ENCODE data around the gene IFT74. TPM values are rescaled to one million over a fixed set of nuclear protein-coding genes. Genes with fewer than 3 reads are reported as not detected.

Gene IFT74
- total RNA-seq, 4 donors from 2014 or later: 4.9 to 15.2 (median 13.0) TPM

GRCh38 chr9:26928902-26929495, 27.2 kb upstream of the IFT74 start:
- DNase-seq: no peak
- no peak overlapping the region for H3K27ac ChIP-seq
- TF ChIP-seq POLR2A (IDR thresholded peaks at IDR 0.05): no peak
- TF ChIP-seq, protein P1, sequence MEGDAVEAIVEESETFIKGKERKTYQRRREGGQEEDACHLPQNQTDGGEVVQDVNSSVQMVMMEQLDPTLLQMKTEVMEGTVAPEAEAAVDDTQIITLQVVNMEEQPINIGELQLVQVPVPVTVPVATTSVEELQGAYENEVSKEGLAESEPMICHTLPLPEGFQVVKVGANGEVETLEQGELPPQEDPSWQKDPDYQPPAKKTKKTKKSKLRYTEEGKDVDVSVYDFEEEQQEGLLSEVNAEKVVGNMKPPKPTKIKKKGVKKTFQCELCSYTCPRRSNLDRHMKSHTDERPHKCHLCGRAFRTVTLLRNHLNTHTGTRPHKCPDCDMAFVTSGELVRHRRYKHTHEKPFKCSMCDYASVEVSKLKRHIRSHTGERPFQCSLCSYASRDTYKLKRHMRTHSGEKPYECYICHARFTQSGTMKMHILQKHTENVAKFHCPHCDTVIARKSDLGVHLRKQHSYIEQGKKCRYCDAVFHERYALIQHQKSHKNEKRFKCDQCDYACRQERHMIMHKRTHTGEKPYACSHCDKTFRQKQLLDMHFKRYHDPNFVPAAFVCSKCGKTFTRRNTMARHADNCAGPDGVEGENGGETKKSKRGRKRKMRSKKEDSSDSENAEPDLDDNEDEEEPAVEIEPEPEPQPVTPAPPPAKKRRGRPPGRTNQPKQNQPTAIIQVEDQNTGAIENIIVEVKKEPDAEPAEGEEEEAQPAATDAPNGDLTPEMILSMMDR (IDR thresholded peaks at IDR 0.05 in 4 of 5, conservative IDR thresholded peaks at IDR 0.05 in 1 of 5): no peak
- no peak overlapping the region for H3K4me3 ChIP-seq
- H3K9me3 ChIP-seq: no peaks in the 10 kb centered on the region
- H3K4me1 ChIP-seq: no peaks in the 10 kb centered on the region
- in situ Hi-C loops (cut with MboI; ENCODE audit: low sequenced_read_pairs in 4 of 4): loop anchor here in 1 of 4 donors (25.0 kb wide), 1 partner anchor 633 kb away; the partner anchor contains the start of gene C9orf72
- no peaks in the 10 kb centered on the region for H3K27me3 ChIP-seq
- peaks cover 0 to 55% of the 10 kb centered on the region in 2 donors for H3K36me3 ChIP-seq
- no peak for ATAC-seq
- intact Hi-C loops (cut with DNase I; ENCODE audit: low total_unique reads): no loop called here

DNA sequence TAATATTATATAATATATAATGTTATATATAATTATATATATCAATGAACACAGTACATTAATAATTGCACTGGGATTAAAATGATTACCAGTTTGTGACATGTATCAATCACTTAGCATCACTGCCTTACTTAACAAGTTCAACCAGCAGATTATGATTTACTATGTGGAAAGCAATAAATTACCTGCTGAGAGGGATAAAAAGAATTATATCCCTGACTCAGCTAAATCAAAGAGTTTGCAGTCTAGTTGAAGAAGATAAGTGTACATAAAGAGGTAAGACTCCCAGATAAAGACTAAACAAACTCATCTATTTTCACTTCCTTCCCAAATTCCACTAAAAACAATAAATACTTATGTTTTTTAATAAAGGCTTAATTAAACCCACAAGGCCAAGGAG, 20.4 kb upstream of the IFT74 start:
- in situ Hi-C loops (cut with MboI; ENCODE audit: low sequenced_read_pairs in 4 of 4) (loop anchor here in 2 of 4 donors (10.0 to 25.0 kb wide), 2 partner anchors 51 to 626 kb away; partner anchors contain the start of gene C9orf72 (in 1 of the 2)), intact Hi-C loops (cut with DNase I; ENCODE audit: low total_unique reads) (no loop called here)
- TF ChIP-seq, protein P1 (IDR thresholded peaks at IDR 0.05 in 4 of 5, conservative IDR thresholded peaks at IDR 0.05 in 1 of 5): no peak
- TF ChIP-seq POLR2A (IDR thresholded peaks at IDR 0.05): no peak
- H3K36me3 ChIP-seq: no peaks in the 10 kb centered on the region
- no peak overlapping the region for H3K4me3 ChIP-seq
- DNase-seq (no peak), ATAC-seq (no peak)
- peaks cover 17 to 32% of the 10 kb centered on the region in 2 donors for H3K4me1 ChIP-seq
- no peaks in the 10 kb centered on the region for H3K27me3 ChIP-seq
- peaks cover 0 to 7% (median 0%) of the 10 kb centered on the region in 3 donors for H3K9me3 ChIP-seq
- H3K27ac ChIP-seq: no peak overlapping the region

- H3K27ac ChIP-seq: no peak overlapping the region
- H3K4me1 ChIP-seq: peaks cover 17 to 41% of the 10 kb centered on the region in 2 donors
- no peak for TF ChIP-seq POLR2A (IDR thresholded peaks at IDR 0.05)
- intact Hi-C loops (cut with DNase I; ENCODE audit: low total_unique reads) (no loop called here), in situ Hi-C loops (cut with MboI; ENCODE audit: low sequenced_read_pairs in 4 of 4) (loop anchor here in 2 of 4 donors (10.0 to 25.0 kb wide), 2 partner anchors 53 to 624 kb away; partner anchors contain the start of gene C9orf72 (in 1 of the 2))
- H3K9me3 ChIP-seq: peaks cover 0 to 7% (median 0%) of the 10 kb centered on the region in 3 donors
- DNase-seq: no peak
- H3K27me3 ChIP-seq: no peaks in the 10 kb centered on the region
- no peak overlapping the region for H3K4me3 ChIP-seq
- no peaks in the 10 kb centered on the region for H3K36me3 ChIP-seq
- no peak for ATAC-seq
These were observed 18.3 kb upstream of the IFT74 start for GRCh38 chr9:26937816-26938371.

- DNase-seq (no peak), ATAC-seq (no peak)
- H3K27me3 ChIP-seq: no peaks in the 10 kb centered on the region
- peaks cover 0 to 7% (median 0%) of the 10 kb centered on the region in 3 donors for H3K9me3 ChIP-seq
- H3K4me3 ChIP-seq: peak overlapping the region in 2 of 4 donors; percentile 6 to 7
- no peaks in the 10 kb centered on the region for H3K36me3 ChIP-seq
- intact Hi-C loops (cut with DNase I; ENCODE audit: low total_unique reads): loop anchor here (10.0 kb wide), 1 partner anchor 635 kb away; the partner anchor contains the start of gene C9orf72
- peak overlapping the region; percentile 2 to 64 (median 60) for H3K27ac ChIP-seq
- in situ Hi-C loops (cut with MboI; ENCODE audit: low sequenced_read_pairs in 4 of 4): loop anchor here in 3 of 4 donors (10.0 to 25.0 kb wide), 3 partner anchors 55 to 635 kb away; partner anchors contain the start of gene C9orf72 (in 2 of the 3)
- H3K4me1 ChIP-seq: peaks cover 36 to 58% of the 10 kb centered on the region in 2 donors
- TF ChIP-seq, protein P1 (IDR thresholded peaks at IDR 0.05 in 4 of 5, conservative IDR thresholded peaks at IDR 0.05 in 1 of 5): no peak
- no peak for TF ChIP-seq POLR2A (IDR thresholded peaks at IDR 0.05)
These were observed 16.1 kb upstream of the IFT74 start for GRCh38 chr9:26939955-26940711.
